Measurements from ENCODE around the gene PLEKHD1. TPM values are rescaled to one million over a fixed set of nuclear protein-coding genes. Genes with fewer than 3 reads are reported as not detected.

The PLEKHD1 gene
- total RNA-seq, 1 experiment from 2014 or later = 1.2 TPM

DNA sequence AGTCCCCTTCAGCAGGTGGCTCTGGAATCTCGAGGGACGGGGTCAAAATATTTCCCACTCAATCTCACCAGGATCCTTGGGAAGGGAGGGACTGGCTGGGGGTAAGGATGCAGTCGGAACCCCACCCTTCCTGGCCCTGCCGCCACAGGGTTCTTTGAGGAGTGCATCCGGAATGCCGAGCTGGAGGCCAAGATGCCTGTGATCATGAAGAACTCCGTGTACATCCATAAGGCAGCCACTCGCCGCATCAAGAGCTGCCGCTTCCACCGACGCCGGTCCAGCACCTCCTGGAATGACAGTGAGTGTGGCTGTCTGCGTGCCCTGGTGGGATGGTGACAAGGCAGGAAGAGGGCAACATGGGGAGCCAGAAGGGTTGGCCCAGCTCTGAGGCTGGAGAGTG lies 43.1 kb downstream of the PLEKHD1 start:
- no peak for TF ChIP-seq FOSL1 (IDR thresholded peaks at IDR 0.05; ENCODE audit: low read depth)
- no peak for TF ChIP-seq POLR2AphosphoS5 (IDR thresholded peaks at IDR 0.05; ENCODE audit: low read depth, low read length)
- TF ChIP-seq REST (IDR thresholded peaks at IDR 0.05; ENCODE audit: low read depth) = no peak
- Histone ChIP-seq H3K27ac (ENCODE audit: low read depth, low read length) (no peak overlapping the region), H2AFZ (ENCODE audit: low read depth, low read length, poor library complexity, severe bottlenecking) (no peak overlapping the region), H3K79me2 (ENCODE audit: insufficient read depth, low read length) (no peaks in the 10 kb centered on the region), H3K4me2 (ENCODE audit: low read length) (no peak overlapping the region), H3K4me1 (ENCODE audit: control insufficient read depth in 1 of 2, insufficient read depth in 2 of 2, low read length in 2 of 2) (peaks cover 0 to 3% of the 10 kb centered on the region in 2 experiments; a peak in 2 of 4 replicates), H3K36me3 (ENCODE audit: control insufficient read depth in 1 of 2, insufficient read depth in 2 of 2, low read length in 2 of 2) (no peaks in the 10 kb centered on the region), H3K9ac (ENCODE audit: low read length) (no peak overlapping the region), H4K20me1 (ENCODE audit: insufficient read depth) (no peaks in the 10 kb centered on the region), H3K27me3 (ENCODE audit: insufficient read depth, low read length) (no peaks in the 10 kb centered on the region), H3K9me3 (ENCODE audit: control insufficient read depth in 1 of 2, insufficient read depth in 1 of 2, low read depth in 1 of 2, low read length in 2 of 2) (no peaks in the 10 kb centered on the region), H3K9me2 (ENCODE audit: insufficient read depth) (no peaks in the 10 kb centered on the region), H3K4me3 (replicated peaks in 1 of 2; ENCODE audit: low read depth in 1 of 2, low read length in 2 of 2) (no peak overlapping the region)
- CTCF ChIA-PET = no interaction called here
- RAD21 ChIA-PET (ENCODE audit: low non-redundant PET in 1 of 2, low total read pairs in 2 of 2, uncharacterized antibody in 2 of 2, unreplicated experiment in 2 of 2) = no interaction called here
- ATAC-seq (no peak), DNase-seq (ENCODE audit: low read depth, low spot score) (no peak)
- BruUV-seq (replicated peaks) = no TSS peak
- POLR2A ChIA-PET = no interaction called here
- intact Hi-C loops (cut with micrococcal nuclease) = no loop called here

DNA sequence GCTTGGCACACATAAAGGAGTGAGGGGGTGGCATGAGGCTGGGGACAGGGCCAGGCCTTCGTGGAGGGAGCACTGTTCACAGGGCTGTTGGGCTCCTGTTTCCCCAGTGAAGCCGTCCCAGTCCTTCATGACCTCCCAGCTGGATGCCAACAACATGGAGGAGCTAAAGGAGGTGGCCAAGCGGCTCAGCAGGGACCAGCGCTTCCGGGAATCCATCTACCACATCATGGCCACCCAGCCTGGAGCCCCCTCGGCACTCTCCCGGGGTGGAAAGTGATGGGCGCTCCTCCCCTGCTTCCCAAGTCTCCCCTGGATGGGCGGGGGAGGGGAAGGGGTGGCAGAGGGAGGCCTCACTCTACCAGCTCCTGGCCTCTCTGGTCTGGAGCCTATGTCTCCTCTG lies 43.6 kb downstream of the PLEKHD1 start:
- POLR2A ChIA-PET = no interaction called here
- RAD21 ChIA-PET (ENCODE audit: low non-redundant PET in 1 of 2, low total read pairs in 2 of 2, uncharacterized antibody in 2 of 2, unreplicated experiment in 2 of 2) = no interaction called here
- Histone ChIP-seq H3K4me3 (replicated peaks in 1 of 2; ENCODE audit: low read depth in 1 of 2, low read length in 2 of 2) (no peak overlapping the region), H3K79me2 (ENCODE audit: insufficient read depth, low read length) (no peaks in the 10 kb centered on the region), H3K36me3 (ENCODE audit: control insufficient read depth in 1 of 2, insufficient read depth in 2 of 2, low read length in 2 of 2) (no peaks in the 10 kb centered on the region), H4K20me1 (ENCODE audit: insufficient read depth) (no peaks in the 10 kb centered on the region), H2AFZ (ENCODE audit: low read depth, low read length, poor library complexity, severe bottlenecking) (no peak overlapping the region), H3K4me2 (ENCODE audit: low read length) (no peak overlapping the region), H3K4me1 (ENCODE audit: control insufficient read depth in 1 of 2, insufficient read depth in 2 of 2, low read length in 2 of 2) (peaks cover 0 to 8% of the 10 kb centered on the region in 2 experiments; a peak in 2 of 4 replicates), H3K9me2 (ENCODE audit: insufficient read depth) (no peaks in the 10 kb centered on the region), H3K9me3 (ENCODE audit: control insufficient read depth in 1 of 2, insufficient read depth in 1 of 2, low read depth in 1 of 2, low read length in 2 of 2) (no peaks in the 10 kb centered on the region), H3K9ac (ENCODE audit: low read length) (no peak overlapping the region), H3K27me3 (ENCODE audit: insufficient read depth, low read length) (no peaks in the 10 kb centered on the region), H3K27ac (ENCODE audit: low read depth, low read length) (no peak overlapping the region)
- no TSS peak for BruUV-seq (replicated peaks)
- intact Hi-C loops (cut with micrococcal nuclease) = no loop called here
- no peak for TF ChIP-seq EZH2phosphoT487 (IDR thresholded peaks at IDR 0.05; ENCODE audit: borderline replicate concordance)
- no peak for TF ChIP-seq POLR2AphosphoS5 (IDR thresholded peaks at IDR 0.05; ENCODE audit: low read depth, low read length)
- no peak for TF ChIP-seq FOSL1 (IDR thresholded peaks at IDR 0.05; ENCODE audit: low read depth)
- TF ChIP-seq TCF7L2 (IDR thresholded peaks at IDR 0.05; ENCODE audit: borderline replicate concordance, extremely low read depth, insufficient read depth, insufficient read length) = no peak
- no peak for TF ChIP-seq EGR1 (IDR thresholded peaks at IDR 0.05; ENCODE audit: low read depth)
- no peak for TF ChIP-seq JUND (IDR thresholded peaks at IDR 0.05)
- TF ChIP-seq CBX3 (IDR thresholded peaks at IDR 0.05; ENCODE audit: low read depth) = no peak
- TF ChIP-seq SP1 (IDR thresholded peaks at IDR 0.05; ENCODE audit: low read depth) = no peak
- no peak for ATAC-seq
- CTCF ChIA-PET = interaction anchor here (0.6 kb wide), 1 partner anchor 8 kb away, joined by 3 read pairs; no protein-coding TSS in a partner anchor
- DNase-seq (ENCODE audit: low read depth, low spot score) = no peak

All from HCT116 (cell line).